Medulla oblongata (tissue), 1 donor: ENCODE measurements around the gene AHCYL2.
"Not testable (repeated sequence)": the region's sequence is repeated elsewhere in the genome, so short reads cannot be mapped to it uniquely, and the experiment has no call there.

ENCODE experiments used
- DNase-seq: peaks from one replicate; pipeline ENCODE4 v3.0.0-alpha.2; 2015; ENCODE audit errors: extremely low spot score

The AHCYL2 gene

GRCh38 chr7:129351320-129351719, 126.5 kb downstream of the AHCYL2 start:
- no peak for DNase-seq

GRCh38 chr7:129353104-129353503, 128.3 kb downstream of the AHCYL2 start:
- DNase-seq = not testable (repeated sequence)

DNA sequence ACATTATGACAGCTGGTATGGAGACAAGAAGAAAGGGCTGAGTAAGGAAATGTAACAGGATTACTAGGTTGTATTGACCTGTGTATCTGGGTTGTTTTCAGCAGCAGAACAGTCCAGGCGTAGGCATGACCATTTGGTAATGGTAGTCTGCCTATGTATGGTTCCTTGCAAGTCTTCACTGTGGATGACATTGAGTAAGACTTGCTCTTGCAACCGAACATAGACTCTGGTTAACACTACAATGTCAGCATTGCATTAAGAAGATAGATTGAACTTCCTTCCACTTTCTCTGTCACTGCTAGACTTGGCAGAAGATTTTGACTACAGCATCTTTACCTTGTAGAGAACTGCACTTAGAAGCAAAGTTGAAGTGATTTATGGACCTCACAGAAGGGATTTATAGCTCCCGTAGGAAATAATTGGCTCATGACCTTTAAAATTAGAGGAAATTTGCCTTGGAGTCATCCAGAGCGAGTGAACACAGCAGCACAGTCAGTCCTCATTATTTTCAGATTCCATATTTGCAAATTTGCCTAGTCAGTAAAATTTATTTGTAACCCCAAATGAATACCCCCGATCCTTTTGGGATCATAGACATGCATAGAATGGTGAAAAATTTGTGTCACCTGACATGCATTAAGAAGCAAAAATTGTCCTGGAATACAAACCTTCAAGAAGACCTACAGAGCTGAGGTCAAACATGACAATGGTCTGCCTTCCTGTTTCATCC, 129.8 kb downstream of the AHCYL2 start:
- DNase-seq = no peak

DNA sequence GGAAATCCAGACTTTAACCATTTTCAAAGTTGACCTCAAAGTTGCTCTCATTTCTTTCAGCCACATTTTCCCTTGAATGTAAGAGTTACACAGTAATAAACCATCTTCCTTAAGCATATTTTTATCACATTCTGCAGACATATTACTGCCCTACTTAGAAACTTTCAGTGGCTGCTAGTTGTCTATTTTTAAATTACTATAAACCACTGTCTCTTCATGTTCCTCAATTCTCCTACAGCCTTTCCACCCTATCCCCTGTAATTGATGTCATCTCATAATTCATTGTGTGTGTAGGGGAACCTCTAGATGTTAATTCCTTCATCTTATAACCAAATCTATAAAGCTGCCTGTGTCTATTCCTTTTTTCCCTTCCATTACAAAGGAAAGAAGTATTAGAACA, 131.3 kb downstream of the AHCYL2 start:
- no peak for DNase-seq

DNA sequence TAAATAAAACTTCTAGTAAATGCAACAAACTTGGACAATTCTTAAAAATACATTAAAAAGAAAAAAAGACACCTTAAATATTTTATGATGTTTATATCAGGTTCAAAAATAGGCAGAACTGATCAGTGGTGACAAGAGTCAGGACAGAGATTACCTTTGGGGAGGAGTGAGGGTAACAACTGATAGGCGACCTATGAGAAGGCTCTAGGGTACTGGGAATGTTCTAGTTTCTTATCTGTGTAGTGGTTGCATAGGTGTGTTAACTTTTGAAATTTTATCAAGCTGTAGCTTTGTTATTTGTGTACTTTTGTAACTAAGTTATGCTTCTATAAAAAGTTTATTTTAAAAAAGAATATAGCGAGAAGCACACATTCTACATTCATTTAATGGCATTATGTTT, 134.3 kb downstream of the AHCYL2 start:
- DNase-seq = no peak

DNA sequence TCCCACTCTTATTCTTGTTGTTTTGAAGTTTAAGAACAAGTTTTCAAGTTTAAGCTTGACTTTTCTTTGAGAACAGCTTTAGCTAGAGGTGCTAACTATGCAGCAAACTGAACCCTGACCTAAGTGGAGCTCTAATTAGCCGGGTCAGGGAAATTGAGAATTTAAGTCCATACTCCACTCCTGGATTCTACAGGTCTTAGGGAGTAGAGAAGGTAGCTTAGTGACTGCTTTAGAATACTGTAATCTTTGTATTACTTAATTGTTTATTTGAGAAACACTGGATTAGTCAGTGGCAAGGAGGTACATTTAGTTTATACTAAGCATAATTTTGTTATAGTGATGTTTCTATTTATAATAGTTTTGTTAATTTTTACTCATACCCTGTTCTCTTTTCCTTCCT, 134.8 kb downstream of the AHCYL2 start:
- DNase-seq = no peak

DNA sequence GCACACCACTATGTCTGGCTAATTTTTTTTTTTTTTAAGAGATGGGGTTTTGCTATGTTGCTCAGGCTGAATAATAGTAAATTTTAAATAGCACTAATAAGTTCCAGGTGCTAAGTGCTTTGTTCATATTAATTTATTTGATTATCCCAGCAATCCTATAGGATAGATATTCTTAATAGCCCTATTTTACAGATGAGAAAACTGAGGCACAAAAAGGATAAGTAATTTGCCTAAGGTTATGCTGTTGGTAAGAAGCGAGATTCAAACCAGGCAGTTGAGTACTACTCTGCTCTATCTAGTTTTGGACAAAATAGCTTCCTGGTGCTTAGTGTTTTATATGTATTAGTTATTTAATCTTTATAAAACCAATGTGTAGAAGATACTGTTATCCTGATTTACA, 136.9 kb downstream of the AHCYL2 start:
- no peak for DNase-seq

- DNase-seq = no peak
Measured at GRCh38 chr7:129362496-129362895, 137.7 kb downstream of the AHCYL2 start.

GRCh38 chr7:129367349-129367699, 142.5 kb downstream of the AHCYL2 start:
- no peak for DNase-seq

- DNase-seq = peak; percentile 89
Measured at GRCh38 chr7:129367700-129368388, 143.0 kb downstream of the AHCYL2 start.

GRCh38 chr7:129368389-129368986, 143.7 kb downstream of the AHCYL2 start:
- no peak for DNase-seq

DNA sequence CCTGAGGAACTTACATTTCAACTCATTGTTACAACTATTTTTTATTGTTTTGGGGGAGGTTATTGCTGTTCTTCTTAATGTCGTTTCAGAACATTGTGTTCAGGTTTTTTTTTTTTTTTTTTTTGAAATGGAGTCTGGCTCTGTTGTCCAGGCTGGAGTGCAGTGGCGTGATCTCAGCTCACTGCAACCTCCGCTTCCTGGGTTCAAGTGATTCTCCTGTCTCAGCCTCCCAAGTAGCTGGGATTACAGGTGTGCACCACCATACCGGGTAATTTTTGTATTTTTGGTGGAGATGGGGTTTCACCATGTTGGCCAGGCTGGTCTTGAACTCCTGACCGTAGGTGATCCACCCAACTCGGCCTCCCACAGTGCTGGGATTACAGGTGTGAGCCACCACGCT, 144.6 kb downstream of the AHCYL2 start:
- not testable (repeated sequence) for DNase-seq

GRCh38 chr7:129370812-129371211, 146.0 kb downstream of the AHCYL2 start:
- no peak for DNase-seq

- no peak for DNase-seq
Measured at GRCh38 chr7:129371487-129371886, 146.7 kb downstream of the AHCYL2 start.

DNA sequence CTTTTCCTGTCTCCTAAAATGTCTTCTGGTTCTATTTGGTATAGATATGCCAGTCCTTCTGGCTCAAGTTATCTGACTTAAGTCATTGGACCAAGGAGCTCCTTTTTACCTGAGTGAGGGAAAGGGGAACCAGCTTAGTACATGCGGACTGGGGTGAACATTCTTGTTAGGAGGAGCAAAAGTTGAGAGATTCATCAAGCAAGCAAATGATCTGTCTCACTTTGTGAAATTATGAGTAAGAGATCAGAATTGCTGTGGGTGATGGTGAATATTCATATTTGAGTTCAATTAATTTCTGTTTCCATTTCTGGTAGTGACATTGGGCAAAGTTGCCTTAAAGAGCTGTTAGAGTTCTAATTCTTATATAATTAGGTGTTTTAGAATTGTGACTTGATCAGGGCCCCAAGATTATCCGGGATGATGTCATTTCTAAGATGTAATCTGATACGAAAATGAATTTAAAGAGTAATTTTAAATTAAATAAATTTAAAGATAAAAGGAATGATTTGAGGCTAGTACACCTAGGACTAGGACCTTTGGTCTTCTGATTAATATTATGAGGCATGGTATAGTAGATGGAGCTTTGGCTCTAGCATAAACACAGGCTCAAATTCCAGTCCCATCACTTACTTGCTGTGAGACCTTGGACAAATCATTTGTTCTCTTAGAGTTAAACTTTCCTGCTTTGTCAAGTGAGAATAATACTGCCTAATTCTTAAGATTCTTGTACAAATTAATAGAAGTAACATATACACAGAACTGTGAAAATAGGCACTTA, 149.0 kb downstream of the AHCYL2 start:
- no peak for DNase-seq

- peak; percentile 24 for DNase-seq
Measured at GRCh38 chr7:129375141-129375938, 150.5 kb downstream of the AHCYL2 start.

DNA sequence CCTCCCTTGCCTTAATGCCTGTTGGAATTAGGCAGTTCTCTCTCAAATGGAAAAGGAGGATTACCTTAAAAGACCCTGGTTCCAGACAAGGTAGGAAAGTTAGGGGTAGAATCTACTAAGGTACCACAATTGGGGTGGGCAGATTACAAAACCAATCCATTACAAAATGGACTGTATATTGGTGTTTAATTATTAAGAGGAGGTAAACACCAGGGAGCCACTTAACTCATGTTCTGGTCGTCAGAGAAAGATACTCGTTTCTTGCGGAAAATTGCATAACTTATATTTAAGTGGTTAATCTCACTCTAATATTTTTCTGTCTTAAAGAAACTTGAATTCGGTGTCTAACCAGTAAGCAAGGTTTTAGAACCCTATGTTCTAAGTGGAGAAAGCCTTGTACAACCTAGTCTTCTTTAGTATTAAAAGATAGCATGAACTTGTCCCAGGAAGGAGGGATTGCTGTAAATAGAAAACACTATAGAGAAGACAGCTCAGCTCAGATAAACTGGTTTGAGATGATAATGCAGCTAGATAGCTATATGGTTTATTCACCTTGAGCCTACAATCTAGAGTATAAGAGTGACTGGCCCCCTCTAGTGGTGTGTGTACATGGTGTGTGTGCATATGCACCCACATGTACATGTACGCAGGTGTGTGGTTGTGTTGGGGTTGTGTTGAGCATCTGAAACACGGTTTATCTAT, 151.4 kb downstream of the AHCYL2 start:
- peak; percentile 26 for DNase-seq

DNA sequence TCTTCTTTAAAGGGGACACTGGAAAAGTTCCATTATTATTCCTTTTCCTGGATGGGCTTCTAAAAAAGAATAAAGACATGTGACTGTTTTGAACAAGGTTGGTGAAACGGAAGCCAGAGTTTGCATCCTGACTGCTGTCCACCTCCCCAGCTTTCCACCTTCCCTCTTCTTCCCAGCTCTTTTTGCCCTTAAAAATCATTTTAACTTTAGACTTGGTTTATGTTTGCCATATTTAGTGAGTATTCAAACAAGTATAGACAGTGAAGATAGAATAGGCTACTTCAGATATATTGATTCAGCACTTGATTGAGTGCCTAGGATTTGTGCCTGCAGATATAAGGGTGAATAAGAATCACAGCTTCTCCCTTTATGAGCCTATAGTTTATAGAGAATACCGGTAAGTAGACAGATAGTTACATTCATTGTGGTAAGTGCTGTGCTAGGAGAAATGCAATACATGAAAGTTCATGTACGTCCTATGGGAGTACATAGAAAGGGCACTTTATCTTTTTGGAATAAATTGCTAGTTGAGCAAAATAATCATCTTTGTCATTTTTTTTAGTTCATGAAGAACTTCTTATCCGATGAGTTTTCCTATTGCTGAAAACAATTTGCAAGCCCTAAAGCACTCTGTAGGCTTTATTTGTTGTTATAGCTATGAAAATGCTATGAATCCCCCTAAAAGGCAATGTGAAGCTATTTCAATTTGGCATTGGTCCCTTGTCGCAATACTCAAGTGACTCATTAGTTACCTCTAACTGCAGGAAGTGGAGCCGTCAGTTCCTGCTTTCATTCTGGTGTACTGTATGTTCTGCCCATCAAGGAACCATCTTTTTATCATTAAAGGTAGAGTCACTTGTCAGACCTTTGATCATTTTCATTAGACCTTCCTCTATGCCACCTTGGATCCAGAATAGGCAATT, 152.2 kb downstream of the AHCYL2 start:
- DNase-seq = no peak

DNA sequence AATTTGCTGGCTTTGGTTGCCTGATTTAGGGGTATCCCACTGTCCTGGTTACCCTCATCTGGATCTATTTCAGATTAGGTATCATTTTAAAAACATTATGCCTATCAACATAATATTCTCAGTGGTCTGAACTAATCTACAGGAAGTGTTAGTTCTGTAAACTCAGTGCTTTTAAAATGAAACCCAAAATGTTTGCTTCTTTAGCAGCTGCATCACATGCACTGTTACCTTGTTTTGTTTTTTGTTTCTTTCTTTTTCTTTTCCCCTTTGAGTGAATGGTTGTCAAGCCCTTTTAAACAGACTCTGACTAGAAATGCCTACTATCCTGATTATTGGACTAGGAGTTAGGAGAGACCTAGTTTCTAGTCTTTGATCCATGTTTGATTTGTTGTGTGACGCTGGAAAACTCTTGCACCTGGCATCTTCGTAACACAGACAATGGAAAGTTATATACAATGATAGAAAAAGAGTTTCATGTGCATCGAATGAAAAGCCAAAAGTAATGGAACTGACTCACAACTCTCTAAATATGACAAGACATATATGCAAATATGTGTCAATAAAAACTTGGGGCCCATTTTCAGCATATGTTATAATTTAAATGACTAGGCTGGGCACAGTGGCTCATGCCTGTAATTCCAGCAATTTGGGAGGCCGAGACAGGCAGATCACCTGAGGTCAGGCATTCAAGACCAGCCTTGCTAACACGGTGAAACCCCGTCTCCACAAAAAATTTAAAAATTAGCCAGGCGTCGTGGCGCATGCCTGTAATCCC, 157.1 kb downstream of the AHCYL2 start:
- no peak for DNase-seq
